H1 (cell line): Measurements from ENCODE around the gene PDE4DIP. TPM values are rescaled to one million over a fixed set of nuclear protein-coding genes. Genes with fewer than 3 reads are reported as not detected.
"Not testable (repeated sequence)": the region's sequence is repeated elsewhere in the genome, so short reads cannot be mapped to it uniquely, and the experiment has no call there.

ENCODE experiments used
- CTCF ChIA-PET: fragments of 300-600 bp; sonication (Branson Sonifier 250); formaldehyde crosslinking; loops from one replicate; lab custom pipeline; 2021; ENCODE audit not compliant: partially characterized antibody; lab: Charles Lee
- POLR2A ChIA-PET: fragments of 300-600 bp; sonication (Branson Sonifier 250); formaldehyde crosslinking; loops from one replicate; lab custom pipeline; 2021; ENCODE audit warnings: inconsistent platforms; ENCODE audit not compliant: partially characterized antibody; lab: Charles Lee
- DNase-seq, 2 experiments: peaks; one replicate each; pipeline versions ENCODE4 v3.0.0 to v3.0.0-alpha.2; 2010 to 2022; ENCODE audit warnings: low spot score in 2 of 2, low read depth in 1 of 2, mixed read lengths in 1 of 2
- FAIRE-seq: peaks from 2 replicates; lab custom pipeline; 2011; peaks lifted over from hg19 to GRCh38; lab: Jason Lieb, UNC
- H2AFZ ChIP-seq: 2 replicates; pipeline ENCODE4 v1.8.1; 2012; ENCODE audit warnings: low read length, inconsistent platforms
- H2AK5ac ChIP-seq: 2 replicates; pipeline ENCODE4 v1.6.1; 2013; ENCODE audit warnings: low read depth, low read length
- H2BK120ac ChIP-seq: replicated peaks from 2 replicates; pipeline ENCODE3; 2013; ENCODE audit warnings: low read depth, low read length, inconsistent platforms
- H2BK12ac ChIP-seq: 2 replicates; pipeline ENCODE4 v1.6.1; 2013; ENCODE audit warnings: low read depth, low read length
- H2BK15ac ChIP-seq: 2 replicates; pipeline ENCODE4 v1.6.1; 2013; ENCODE audit warnings: low read length
- H2BK20ac ChIP-seq: 2 replicates; pipeline ENCODE4 v1.6.1; 2013; ENCODE audit warnings: low read length
- H2BK5ac ChIP-seq: 2 replicates; pipeline ENCODE4 v1.6.1; 2013; ENCODE audit warnings: low read depth, low read length
- H3K14ac ChIP-seq: 2 replicates; pipeline ENCODE4 v1.6.1; 2013; ENCODE audit warnings: inconsistent platforms; ENCODE audit not compliant: insufficient read length
- H3K18ac ChIP-seq: 2 replicates; pipeline ENCODE4 v1.6.1; 2013; ENCODE audit warnings: low read length; ENCODE audit errors: extremely low read depth
- H3K23ac ChIP-seq: 2 replicates; pipeline ENCODE4 v1.6.1; 2013; ENCODE audit warnings: inconsistent platforms; ENCODE audit not compliant: insufficient read length
- H3K23me2 ChIP-seq: 2 replicates; pipeline ENCODE4 v1.6.1; 2013; ENCODE audit warnings: low read depth, low read length
- H3K27ac ChIP-seq: 2 replicates; pipeline ENCODE4 v1.6.1; 2011; ENCODE audit warnings: low read depth, low read length, inconsistent platforms
- H3K27me3 ChIP-seq, 4 experiments: replicated peaks in 1 of 4; 1 replicate in 1 of 4; 2 replicates in 3 of 4; pipeline versions ENCODE4 v1.6.1 to v1.8.1; 2011 to 2013; ENCODE audit warnings: low read length in 3 of 4, mild to moderate bottlenecking in 3 of 4, inconsistent platforms in 2 of 4, mixed read lengths in 2 of 4, moderate library complexity in 1 of 4; ENCODE audit not compliant: control insufficient read depth in 3 of 4, insufficient read depth in 3 of 4; ENCODE audit errors: extremely low read depth in 1 of 4
- H3K36me3 ChIP-seq, 4 experiments: 2 replicates each; pipeline versions ENCODE4 v1.6.1 to v1.8.1; 2011 to 2013; ENCODE audit warnings: mild to moderate bottlenecking in 4 of 4, low read length in 3 of 4, moderate library complexity in 2 of 4, control low read depth in 1 of 4, inconsistent platforms in 1 of 4; ENCODE audit not compliant: insufficient read depth in 4 of 4, control insufficient read depth in 2 of 4
- H3K4ac ChIP-seq: replicated peaks from 2 replicates; pipeline ENCODE3; 2013; ENCODE audit warnings: low read length, low read depth, mixed read lengths, inconsistent platforms; ENCODE audit not compliant: insufficient read length
- H3K4me1 ChIP-seq, 4 experiments: replicated peaks in 1 of 4; 1 replicate in 1 of 4; 2 replicates in 3 of 4; pipeline versions ENCODE4 v1.6.1 to v1.8.1; 2011 to 2013; ENCODE audit warnings: low read length in 3 of 4, inconsistent platforms in 2 of 4, mixed read lengths in 1 of 4; ENCODE audit not compliant: insufficient read depth in 4 of 4, control insufficient read depth in 3 of 4
- H3K4me2 ChIP-seq, 2 experiments: 2 replicates each; pipeline versions ENCODE4 v1.6.1 to v1.8.1; 2011 to 2013; ENCODE audit warnings: low read depth in 2 of 2, low read length in 2 of 2, control low read depth in 1 of 2, inconsistent platforms in 1 of 2, mild to moderate bottlenecking in 1 of 2; ENCODE audit not compliant: insufficient read depth in 1 of 2
- H3K4me3 ChIP-seq, 4 experiments: fragments of 200-600, 300-600 bp in 1 of 4; sonication (generic), shearing (Covaris generic), sonication (Bioruptor Twin) in 1 of 4; 2 replicates each; pipeline versions ENCODE4 v1.5.1 to v1.8.1; 2011 to 2016; ENCODE audit warnings: low read length in 4 of 4, low read depth in 3 of 4, control low read depth in 2 of 4, inconsistent platforms in 2 of 4, mild to moderate bottlenecking in 2 of 4, mixed read lengths in 1 of 4, moderate library complexity in 1 of 4; ENCODE audit not compliant: insufficient read depth in 2 of 4; ENCODE audit errors: extremely low read depth in 1 of 4
- H3K56ac ChIP-seq: replicated peaks from 2 replicates; pipeline ENCODE3; 2013; ENCODE audit warnings: low read depth, mild to moderate bottlenecking, mixed read lengths, low read length, inconsistent platforms; ENCODE audit not compliant: insufficient read length
- H3K79me1 ChIP-seq: 2 replicates; pipeline ENCODE4 v1.6.1; 2013; ENCODE audit warnings: low read depth, low read length, control low read depth
- H3K79me2 ChIP-seq, 2 experiments: 2 replicates each; pipeline versions ENCODE4 v1.6.1 to v1.8.1; 2012 to 2013; ENCODE audit warnings: low read length in 2 of 2, mild to moderate bottlenecking in 2 of 2, inconsistent platforms in 1 of 2; ENCODE audit not compliant: insufficient read depth in 2 of 2, control insufficient read depth in 1 of 2
- H3K9ac ChIP-seq, 4 experiments: replicated peaks in 1 of 4; 1 replicate in 1 of 4; 2 replicates in 3 of 4; pipeline versions ENCODE4 v1.6.1 to v1.8.1; 2011 to 2013; ENCODE audit warnings: low read depth in 3 of 4, low read length in 3 of 4, control low read depth in 2 of 4, mild to moderate bottlenecking in 2 of 4, moderate library complexity in 2 of 4, inconsistent platforms in 1 of 4; ENCODE audit errors: extremely low read depth in 1 of 4
- H3K9me3 ChIP-seq, 2 experiments: 2 replicates each; pipeline versions ENCODE4 v1.6.1 to v1.8.1; 2012 to 2013; ENCODE audit warnings: mild to moderate bottlenecking in 2 of 2, moderate library complexity in 2 of 2, control low read depth in 1 of 2, inconsistent platforms in 1 of 2, low read depth in 1 of 2, low read length in 1 of 2, mixed read lengths in 1 of 2; ENCODE audit not compliant: insufficient read depth in 2 of 2
- H4K20me1 ChIP-seq, 2 experiments: replicated peaks in 1 of 2; 2 replicates each; pipeline versions ENCODE3 to v1.8.1; 2011 to 2013; ENCODE audit warnings: inconsistent platforms in 2 of 2, low read length in 2 of 2, mild to moderate bottlenecking in 1 of 2; ENCODE audit not compliant: insufficient read depth in 2 of 2, control insufficient read depth in 1 of 2
- H4K5ac ChIP-seq: 2 replicates; pipeline ENCODE4 v1.6.1; 2013; ENCODE audit warnings: low read length, low read depth, mixed read lengths, inconsistent platforms; ENCODE audit not compliant: insufficient read length
- H4K8ac ChIP-seq: 2 replicates; pipeline ENCODE4 v1.8.0; 2013; ENCODE audit warnings: mild to moderate bottlenecking, moderate library complexity, low read length, inconsistent platforms; ENCODE audit not compliant: insufficient read depth; ENCODE audit errors: extremely low read depth
- H4K91ac ChIP-seq: replicated peaks from 2 replicates; pipeline ENCODE3; 2013; ENCODE audit warnings: low read length, mixed read lengths, inconsistent platforms; ENCODE audit not compliant: insufficient read length
- WGBS, 2 experiments: shearing (Covaris generic) in 1 of 2; methylation state at CpG; one replicate each; pipeline versions ENCODE4 v1.1.6 to v1.1.7; 2013 to 2015; ENCODE audit warnings: low lambda C conversion rate in 2 of 2, mixed read lengths in 2 of 2, inconsistent platforms in 1 of 2, low coverage in 1 of 2, missing lambda C conversion rate in 1 of 2; ENCODE audit not compliant: insufficient replicate concordance in 2 of 2, insufficient coverage in 1 of 2, insufficient read length in 1 of 2; ENCODE audit errors: extremely low coverage in 1 of 2, missing lambda C conversion rate in 1 of 2; 5-methylcytosine and 5-hydroxymethylcytosine counted together
- polyA plus RNA-seq, 7 experiments: library from polyadenylated mRNA; depleted of rRNA in 3 of 7; stranded (reverse) in 5 of 7; unstranded in 2 of 7; fragments of >200 nt in 5 of 7; fragments of 200-250 nt in 2 of 7; gene quantifications; 1 replicate in 5 of 7; 2 replicates in 1 of 7; 4 replicates in 1 of 7; pipeline versions ENCODE4 v1.2.1 to v1.2.3, GENCODE V29; 2011 to 2013; ENCODE audit warnings: missing spikeins in 2 of 7, mixed read lengths in 2 of 7
- total RNA-seq: library from RNA; stranded (reverse); fragmentation: NEBNext Ultra II Directional; extraction: Animal tissue kit (Norgen Biotek cat#: 25700); gene quantifications from 2 replicates; pipeline ENCODE4 v1.2.1, GENCODE V29; 2021

The PDE4DIP gene
- total and polyA plus RNA-seq, 2 of the 8 experiments (the other 6 are each of a cell fraction or from before 2014, with no cell fraction given) = 8.4 to 40.5 TPM

GRCh38 chr1:149043056-149043455 lies 198.8 kb downstream of the PDE4DIP start:
- H3K23me2 ChIP-seq, H3K4me2 ChIP-seq, H2AFZ ChIP-seq, H3K27ac ChIP-seq, H4K91ac ChIP-seq, H3K4me1 ChIP-seq, H3K27me3 ChIP-seq, H2BK20ac ChIP-seq, H2BK120ac ChIP-seq, H3K4me3 ChIP-seq, H3K36me3 ChIP-seq, H4K5ac ChIP-seq, H3K18ac ChIP-seq, H3K56ac ChIP-seq, H3K14ac ChIP-seq, CTCF ChIA-PET, POLR2A ChIA-PET, H2BK15ac ChIP-seq, H4K8ac ChIP-seq, H3K9ac ChIP-seq, H3K79me2 ChIP-seq, FAIRE-seq, H3K9me3 ChIP-seq, H2BK12ac ChIP-seq, H3K79me1 ChIP-seq, DNase-seq, H4K20me1 ChIP-seq, H2BK5ac ChIP-seq, H3K4ac ChIP-seq, H2AK5ac ChIP-seq, H3K23ac ChIP-seq: not testable (repeated sequence)
- 100% methylated on average over 2 of the region's 4 CpGs; no CpG with 5 or more reads in 1 of the 2 experiments for WGBS, 2 experiments

- H3K4me3 ChIP-seq, H2AFZ ChIP-seq, H2AK5ac ChIP-seq, H3K23me2 ChIP-seq, H3K14ac ChIP-seq, H3K9ac ChIP-seq, H4K20me1 ChIP-seq, H3K27me3 ChIP-seq, H3K79me1 ChIP-seq, H2BK20ac ChIP-seq, H2BK15ac ChIP-seq, H3K56ac ChIP-seq, H2BK120ac ChIP-seq, H4K5ac ChIP-seq, H2BK5ac ChIP-seq, H3K36me3 ChIP-seq, H3K18ac ChIP-seq, POLR2A ChIA-PET, H2BK12ac ChIP-seq, H3K9me3 ChIP-seq, DNase-seq, H3K4me1 ChIP-seq, H3K79me2 ChIP-seq, H4K91ac ChIP-seq, H4K8ac ChIP-seq, CTCF ChIA-PET, H3K4ac ChIP-seq, H3K23ac ChIP-seq, FAIRE-seq, H3K4me2 ChIP-seq, H3K27ac ChIP-seq: not testable (repeated sequence)
- WGBS, 2 experiments = 69% methylated on average over 3 of the region's 3 CpGs; no CpG with 5 or more reads in 1 of the 2 experiments
These were observed 220.4 kb downstream of the PDE4DIP start for GRCh38 chr1:149064611-149065010.
